Activated CD4-positive, alpha-beta memory T cell treated with anti-CD3 and anti-CD28 coated beads for 36 hours (primary cell): ENCODE data around the gene NPLOC4. TPM values are rescaled to one million over a fixed set of nuclear protein-coding genes. Genes with fewer than 3 reads are reported as not detected.

Source experiments
- CTCF ChIA-PET: fragments of 350-600 bp; sonication (Branson Sonifier 250); formaldehyde crosslinking; loops from one replicate; lab custom pipeline; 2021; ENCODE audit warnings: antibody characterized with exemption, inconsistent platforms; lab: Charles Lee
- POLR2A ChIA-PET: fragments of 350-600 bp; sonication (Branson Sonifier 250); formaldehyde crosslinking; loops from one replicate; lab custom pipeline; 2021; ENCODE audit warnings: antibody characterized with exemption; lab: Charles Lee
- DNase-seq: peaks from one replicate; pipeline ENCODE4 v3.0.0-alpha.2; 2020
- H3K27ac Mint-ChIP-seq: one replicate; pipeline ENCODE4 v1.8.0; 2021; ENCODE audit warnings: mixed read lengths
- H3K27me3 Mint-ChIP-seq: one replicate; pipeline ENCODE4 v1.8.0; 2021; ENCODE audit warnings: mixed read lengths
- H3K36me3 Mint-ChIP-seq: one replicate; pipeline ENCODE4 v1.8.0; 2021; ENCODE audit warnings: mixed read lengths
- H3K4me1 Mint-ChIP-seq: one replicate; pipeline ENCODE4 v1.8.0; 2021; ENCODE audit warnings: low read depth, mixed read lengths
- H3K4me3 Mint-ChIP-seq: one replicate; pipeline ENCODE4 v1.8.0; 2021; ENCODE audit warnings: mild to moderate bottlenecking, mixed read lengths
- H3K9me3 Mint-ChIP-seq: one replicate; pipeline ENCODE4 v1.8.0; 2021; ENCODE audit warnings: mixed read lengths
- intact Hi-C: fragments of 100-400 bp; cut with micrococcal nuclease; formaldehyde crosslinking; loops from one replicate; pipeline ENCODE4 v1.15.1; 2023
- total RNA-seq, 2 experiments: library from RNA; stranded (reverse); gene quantifications; one replicate each; pipeline ENCODE4 v1.2.3, GENCODE V29; 2021

The NPLOC4 gene
- total RNA-seq, 2 experiments from 2014 or later, result 78.4 to 93.2 TPM

DNA sequence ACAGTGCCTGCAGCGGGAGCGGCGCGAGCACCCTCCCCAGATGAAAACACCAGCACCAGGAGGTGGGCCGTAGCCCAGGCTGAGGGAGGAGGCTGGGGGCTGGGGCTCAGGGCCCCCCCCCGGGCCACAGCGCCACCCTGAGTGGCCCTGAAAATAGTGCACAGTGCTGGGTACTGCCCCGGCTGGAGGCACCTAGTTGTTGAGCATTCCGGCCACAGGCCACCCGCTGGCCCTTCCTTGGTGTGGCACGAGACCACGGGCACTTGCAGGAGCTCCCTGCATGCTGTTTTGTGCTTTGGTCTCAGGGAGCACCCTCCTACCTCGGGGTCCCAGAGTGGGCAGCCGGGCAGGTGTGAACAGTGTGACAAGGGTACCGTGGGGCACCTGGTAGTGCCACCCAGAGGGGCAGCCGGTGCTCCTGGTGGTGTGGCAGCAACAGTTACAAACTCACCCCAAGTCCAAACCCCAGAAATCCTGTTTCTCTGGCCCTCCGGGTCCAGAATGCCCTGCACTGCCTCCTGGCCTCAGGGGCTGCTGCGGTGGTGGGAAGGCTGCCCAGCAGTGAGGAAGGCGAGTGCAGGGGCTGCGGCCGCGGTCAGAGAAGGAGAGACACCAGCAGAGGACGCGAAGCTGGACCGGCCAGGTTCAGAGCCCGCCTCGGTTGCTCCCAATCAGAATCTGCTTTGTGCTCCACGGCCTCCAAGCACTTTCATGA lies 96.8 kb downstream of the NPLOC4 start:
- H3K27me3 Mint-ChIP-seq, result peaks cover 5% of the 10 kb centered on the region
- H3K9me3 Mint-ChIP-seq, result no peaks in the 10 kb centered on the region
- no peak for DNase-seq
- no peaks in the 10 kb centered on the region for H3K4me1 Mint-ChIP-seq
- POLR2A ChIA-PET, result no interaction called here
- intact Hi-C loops, result no loop called here
- CTCF ChIA-PET, result no interaction called here
- H3K36me3 Mint-ChIP-seq, result peaks cover 22% of the 10 kb centered on the region
- H3K27ac Mint-ChIP-seq, result no peak overlapping the region
- no peak overlapping the region for H3K4me3 Mint-ChIP-seq

DNA sequence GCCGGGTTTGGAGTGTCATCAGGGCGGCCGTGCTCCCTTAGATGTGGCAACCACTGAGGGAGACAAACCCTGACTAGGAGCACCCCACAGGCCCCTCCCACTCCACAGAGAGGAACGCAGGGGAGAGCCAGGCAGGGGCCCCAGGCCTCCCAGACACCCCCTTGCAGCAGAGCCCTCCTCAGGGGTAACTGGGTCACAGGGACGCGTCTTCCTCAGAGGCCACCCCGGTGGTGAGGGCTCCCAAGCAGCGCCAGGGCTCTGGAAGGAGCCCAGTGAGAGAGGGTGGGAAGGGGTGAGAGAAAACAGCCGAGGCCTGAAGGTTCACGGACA lies 97.4 kb downstream of the NPLOC4 start:
- Mint-ChIP-seq H3K36me3 (peaks cover 22% of the 10 kb centered on the region), H3K9me3 (no peaks in the 10 kb centered on the region), H3K27ac (no peak overlapping the region), H3K4me3 (no peak overlapping the region), H3K4me1 (no peaks in the 10 kb centered on the region), H3K27me3 (peaks cover 8% of the 10 kb centered on the region)
- ChIA-PET POLR2A (no interaction called here), CTCF (no interaction called here)
- intact Hi-C loops, result no loop called here
- DNase-seq, result no peak

DNA sequence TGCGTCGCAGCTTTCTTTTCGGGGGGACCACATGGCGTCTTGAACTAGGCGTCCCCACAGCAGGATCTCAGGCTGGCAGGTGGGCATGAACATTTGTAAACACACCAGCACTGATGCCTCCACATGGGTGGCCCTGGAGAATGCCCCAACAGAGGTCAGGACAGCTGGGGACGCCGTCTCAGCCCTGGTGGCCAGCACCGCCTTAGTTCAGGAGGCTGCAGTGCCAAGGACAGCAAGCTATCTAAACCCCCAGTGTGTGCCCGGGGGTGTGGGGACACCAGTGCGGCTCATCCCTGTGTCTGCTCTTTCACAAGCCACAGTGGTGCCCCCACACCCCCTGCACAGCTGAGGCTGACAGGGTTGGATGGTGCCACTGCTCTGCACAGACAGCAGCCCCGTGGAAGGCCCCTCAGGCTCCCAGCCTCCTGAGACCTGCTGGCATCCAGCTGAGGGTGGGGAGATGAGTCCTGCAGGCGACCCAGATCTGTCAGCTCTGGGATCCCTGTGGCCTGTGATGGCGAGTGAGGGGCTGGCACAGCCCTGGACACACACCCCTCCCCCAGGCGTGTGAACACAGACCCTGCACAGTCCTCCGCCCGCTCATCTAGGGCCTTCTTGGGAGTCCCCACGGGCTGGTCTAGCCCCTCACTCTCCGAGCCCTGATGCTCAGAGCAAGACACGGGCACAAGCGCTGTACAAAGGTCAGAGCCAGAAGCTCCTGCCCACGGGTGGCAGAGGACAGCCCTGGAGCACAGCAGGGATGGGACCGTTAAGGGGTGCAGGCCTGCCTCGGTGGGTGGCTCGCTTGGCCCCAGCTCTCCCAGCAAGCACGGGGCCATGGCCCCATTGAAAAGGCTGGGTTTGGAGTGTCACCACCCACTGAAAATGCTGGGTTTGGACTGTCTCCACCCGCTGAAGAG lies 98.0 kb downstream of the NPLOC4 start:
- POLR2A ChIA-PET, result no interaction called here
- CTCF ChIA-PET, result interaction anchor here (0.6 kb wide), 1 partner anchor 14 kb away, joined by 3 read pairs; the partner anchor contains the start of gene FAAP100
- H3K4me1 Mint-ChIP-seq, result no peaks in the 10 kb centered on the region

GRCh38 chr17:81537856-81538555 lies 98.9 kb downstream of the NPLOC4 start:
- peaks cover 14% of the 10 kb centered on the region for H3K27me3 Mint-ChIP-seq
- peaks cover 16% of the 10 kb centered on the region for H3K36me3 Mint-ChIP-seq
- POLR2A ChIA-PET, result no interaction called here
- no peaks in the 10 kb centered on the region for H3K9me3 Mint-ChIP-seq
- H3K27ac Mint-ChIP-seq, result no peak overlapping the region
- H3K4me3 Mint-ChIP-seq, result no peak overlapping the region
- CTCF ChIA-PET, result interaction anchor here (0.6 kb wide), 1 partner anchor 14 kb away, joined by 3 read pairs; the partner anchor contains the start of gene FAAP100
- no peak for DNase-seq
- intact Hi-C loops, result no loop called here
- no peaks in the 10 kb centered on the region for H3K4me1 Mint-ChIP-seq

More for the DNA sequence above, 98.0 kb downstream of the NPLOC4 start:
- Mint-ChIP-seq H3K4me3 (no peak overlapping the region), H3K9me3 (no peaks in the 10 kb centered on the region), H3K27me3 (peaks cover 8% of the 10 kb centered on the region), H3K36me3 (peaks cover 22% of the 10 kb centered on the region), H3K27ac (no peak overlapping the region)
- intact Hi-C loops, result no loop called here
- DNase-seq, result no peak

DNA sequence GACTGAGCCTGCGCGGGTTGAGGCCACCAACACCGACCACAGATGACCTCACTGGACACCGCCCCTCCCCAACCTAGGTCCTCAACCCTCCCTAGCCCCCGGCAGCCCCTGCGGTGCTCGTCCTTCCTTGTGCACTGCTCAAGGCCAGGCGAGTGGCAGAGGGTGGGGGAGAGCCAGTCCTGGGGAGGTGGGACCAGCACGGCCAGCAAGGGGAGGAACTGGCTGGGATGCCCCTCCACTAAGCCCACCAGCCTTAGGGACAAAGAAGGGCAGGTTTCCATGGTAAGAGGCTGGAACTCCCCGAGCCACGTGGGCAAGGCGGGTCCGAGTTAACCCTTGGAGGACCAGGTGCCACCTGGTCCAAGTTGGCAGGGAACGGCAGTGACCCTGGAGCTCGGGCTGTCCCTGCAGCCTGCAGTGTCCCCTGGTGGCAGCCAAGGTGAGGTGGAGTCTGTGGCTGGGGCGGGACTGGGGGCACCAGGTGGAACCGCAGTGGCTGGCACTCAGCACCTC lies 99.5 kb downstream of the NPLOC4 start:
- peaks cover 14% of the 10 kb centered on the region for H3K36me3 Mint-ChIP-seq

GRCh38 chr17:81536299-81537290 lies 100.3 kb downstream of the NPLOC4 start:
- CTCF ChIA-PET, result no interaction called here
- intact Hi-C loops, result no loop called here
- POLR2A ChIA-PET, result interaction anchor here (1.3 kb wide), 2 partner anchors 16 to 24 kb away, joined by 4 read pairs; partner anchors contain the start of genes ACTG1 and FAAP100

More for the DNA sequence above, 99.5 kb downstream of the NPLOC4 start:
- Mint-ChIP-seq H3K27me3 (peaks cover 14% of the 10 kb centered on the region), H3K4me3 (no peak overlapping the region), H3K27ac (no peak overlapping the region), H3K9me3 (no peaks in the 10 kb centered on the region), H3K4me1 (no peaks in the 10 kb centered on the region)
- intact Hi-C loops, result no loop called here
- peak; percentile 46 for DNase-seq
- ChIA-PET CTCF (no interaction called here), POLR2A (no interaction called here)

DNA sequence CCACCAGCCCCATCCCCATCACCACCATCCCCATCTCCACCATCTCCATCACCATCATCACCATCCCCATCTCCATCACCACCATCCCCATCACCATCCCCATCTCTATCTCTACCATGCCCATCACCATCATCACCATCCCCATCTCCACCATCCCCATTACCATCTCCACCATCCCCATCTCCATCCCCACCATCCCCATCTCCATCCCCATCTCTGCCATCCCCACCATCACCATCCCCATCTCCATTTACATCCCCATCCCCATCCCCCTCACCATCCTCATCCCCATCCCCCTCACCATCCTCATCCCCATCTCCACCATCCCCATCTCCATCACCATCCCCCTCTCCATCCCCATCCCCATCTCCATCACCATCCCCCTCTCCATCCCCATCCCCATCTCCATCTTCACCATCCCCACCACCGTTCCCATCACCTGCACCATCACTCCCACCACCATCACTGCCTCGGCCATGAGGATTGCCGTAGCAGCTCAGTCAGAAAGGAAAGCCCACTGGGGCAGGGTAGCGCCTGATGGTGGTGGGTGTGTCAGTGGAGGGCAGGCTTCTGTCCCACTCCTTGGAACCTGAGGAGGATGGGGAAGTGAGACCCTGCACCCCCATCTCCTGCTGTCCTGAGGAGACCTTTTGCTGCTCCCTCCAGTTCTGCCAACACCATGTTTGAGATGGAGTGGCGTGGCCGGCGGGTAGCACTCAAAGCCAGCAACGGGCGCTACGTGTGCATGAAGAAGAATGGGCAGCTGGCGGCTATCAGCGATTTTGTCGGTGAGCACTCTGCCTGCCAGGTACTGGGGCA lies 101.2 kb downstream of the NPLOC4 start:
- H3K27me3 Mint-ChIP-seq, result peaks cover 14% of the 10 kb centered on the region
- peaks cover 8% of the 10 kb centered on the region for H3K36me3 Mint-ChIP-seq
- intact Hi-C loops, result no loop called here
- DNase-seq, result no peak
- POLR2A ChIA-PET, result interaction anchor here (1.3 kb wide), 2 partner anchors 17 to 23 kb away, joined by 4 read pairs; partner anchors contain the start of genes ACTG1 and FAAP100
- CTCF ChIA-PET, result no interaction called here
- H3K4me3 Mint-ChIP-seq, result no peak overlapping the region
- no peak overlapping the region for H3K27ac Mint-ChIP-seq
- no peaks in the 10 kb centered on the region for H3K9me3 Mint-ChIP-seq
- H3K4me1 Mint-ChIP-seq, result no peaks in the 10 kb centered on the region

More at GRCh38 chr17:81536299-81537290, 100.3 kb downstream of the NPLOC4 start:
- H3K9me3 Mint-ChIP-seq, result no peaks in the 10 kb centered on the region
- H3K36me3 Mint-ChIP-seq, result peaks cover 11% of the 10 kb centered on the region
- H3K4me1 Mint-ChIP-seq, result no peaks in the 10 kb centered on the region
- H3K27me3 Mint-ChIP-seq, result peaks cover 14% of the 10 kb centered on the region
- DNase-seq, result no peak
- H3K4me3 Mint-ChIP-seq, result no peak overlapping the region
- no peak overlapping the region for H3K27ac Mint-ChIP-seq

GRCh38 chr17:81535007-81535328 lies 101.9 kb downstream of the NPLOC4 start:
- POLR2A ChIA-PET, result no interaction called here
- DNase-seq, result no peak
- Mint-ChIP-seq H3K4me1 (no peaks in the 10 kb centered on the region), H3K27ac (no peak overlapping the region), H3K4me3 (no peak overlapping the region), H3K9me3 (no peaks in the 10 kb centered on the region), H3K27me3 (peaks cover 14% of the 10 kb centered on the region), H3K36me3 (peaks cover 6% of the 10 kb centered on the region)
- intact Hi-C loops, result no loop called here
- CTCF ChIA-PET, result no interaction called here

DNA sequence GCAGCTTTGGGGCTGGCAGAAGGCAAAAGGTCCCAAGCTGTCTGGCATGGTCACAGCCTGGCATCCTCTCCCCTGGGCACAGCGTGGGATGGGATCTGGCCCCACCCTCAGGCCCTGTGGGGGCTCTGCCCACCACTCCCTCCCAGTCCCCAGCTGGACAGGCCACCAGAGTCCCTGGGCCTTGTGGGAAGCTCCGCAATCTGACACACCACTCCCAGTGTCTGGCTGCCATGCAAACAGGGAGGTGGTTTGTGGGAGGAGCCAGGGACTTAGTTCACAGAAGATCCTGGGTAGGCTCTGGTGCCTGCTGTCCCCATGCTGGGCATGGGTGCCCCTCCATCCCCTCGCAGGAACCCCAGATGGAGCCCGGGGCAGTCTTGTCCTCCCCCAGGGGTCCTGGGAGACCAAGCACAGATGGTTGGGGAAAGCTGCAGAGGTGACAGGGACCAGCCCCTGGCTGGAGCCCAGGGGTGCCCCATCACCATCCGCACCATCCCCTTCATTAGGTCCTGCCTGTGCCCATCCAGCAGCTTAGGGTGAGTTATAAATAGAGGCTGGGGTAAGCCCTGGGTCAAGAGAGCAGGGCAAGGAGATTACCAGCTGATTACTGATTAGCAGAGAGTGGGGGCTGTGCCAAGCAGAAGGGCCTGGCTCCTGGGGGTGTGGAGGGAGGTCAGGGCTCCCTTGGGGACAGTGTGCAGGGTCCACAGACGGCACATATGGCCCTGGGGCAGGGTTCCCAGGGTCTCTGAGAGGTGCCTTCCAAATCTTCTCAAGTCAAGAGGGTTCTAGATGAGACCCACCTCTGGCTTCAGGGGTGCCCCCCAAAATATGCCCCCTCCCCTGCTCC lies 102.5 kb downstream of the NPLOC4 start:
- no peaks in the 10 kb centered on the region for H3K4me1 Mint-ChIP-seq
- H3K27me3 Mint-ChIP-seq, result peaks cover 14% of the 10 kb centered on the region
- no peak overlapping the region for H3K4me3 Mint-ChIP-seq
- H3K27ac Mint-ChIP-seq, result no peak overlapping the region
- ChIA-PET POLR2A (no interaction called here), CTCF (no interaction called here)
- intact Hi-C loops, result no loop called here
- DNase-seq, result no peak
- H3K9me3 Mint-ChIP-seq, result no peaks in the 10 kb centered on the region
- H3K36me3 Mint-ChIP-seq, result peaks cover 5% of the 10 kb centered on the region
